OCI-LY3 (cell line): ENCODE measurements around the gene EXO1.

Experiments used
- CTCF ChIP-seq: fragments of 200-600, 300-600 bp; sonication (generic); IDR thresholded peaks from 2 replicates; pipeline ENCODE4 v1.5.1; 2014; ENCODE audit warnings: antibody characterized with exemption, low read length, low read depth
- EZH2phosphoT487 ChIP-seq: fragments of 200-600 bp; shearing (Covaris generic); IDR thresholded peaks from 2 replicates; pipeline ENCODE4 v1.6.1; 2018; ENCODE audit warnings: antibody characterized with exemption, mixed run types, low read depth

GRCh38 chr1:241916196-241916595, 68.2 kb downstream of the EXO1 start:
- TF ChIP-seq CTCF (no peak), EZH2phosphoT487 (no peak)
